Natural killer cell (primary cell): Measurements from ENCODE around the gene PRKN. TPM values are rescaled to one million over a fixed set of nuclear protein-coding genes. Genes with fewer than 3 reads are reported as not detected.

Experiments
- ATAC-seq, 3 donors: fragments of 150-1000 bp in 2 of 3; fragments of 200-7000 bp in 1 of 3; cut with Tn5 transposase; 1 replicate in 1 of 3; 2 replicates in 2 of 3; pipeline ENCODE4 v1.10.0; 2021; ENCODE audit warnings: mild to moderate bottlenecking in 2 of 3, moderate library complexity in 2 of 3
- DNase-seq, 2 donors: peaks; one replicate each; pipeline versions ENCODE4 v3.0.0 to v3.0.0-alpha.2; 2013 to 2021; ENCODE audit warnings: mixed read lengths in 1 of 2
- H3K27ac ChIP-seq: one replicate; pipeline ENCODE4 v1.5.1; 2013; ENCODE audit warnings: mild to moderate bottlenecking, low read length
- H3K27me3 ChIP-seq: one replicate; pipeline ENCODE4 v1.6.1; 2013; ENCODE audit warnings: low read length; ENCODE audit not compliant: control insufficient read depth, insufficient read depth
- H3K36me3 ChIP-seq: one replicate; pipeline ENCODE4 v1.6.1; 2013; ENCODE audit warnings: low read length; ENCODE audit not compliant: control insufficient read depth, insufficient read depth
- H3K4me1 ChIP-seq: one replicate; pipeline ENCODE4 v1.6.1; 2013; ENCODE audit warnings: low read length; ENCODE audit not compliant: control insufficient read depth, insufficient read depth
- H3K4me3 ChIP-seq: one replicate; pipeline ENCODE4 v1.5.1; 2013; ENCODE audit warnings: low read length
- H3K9me3 ChIP-seq: one replicate; pipeline ENCODE4 v1.6.1; 2013; ENCODE audit warnings: low read length; ENCODE audit not compliant: control insufficient read depth, insufficient read depth
- H3K27ac Mint-ChIP-seq, 2 donors: one replicate each; pipeline ENCODE4 v1.8.0; 2022; ENCODE audit warnings: mild to moderate bottlenecking in 2 of 2, mixed read lengths in 2 of 2, moderate library complexity in 1 of 2
- H3K27me3 Mint-ChIP-seq, 2 donors: one replicate each; pipeline ENCODE4 v1.8.0; 2022; ENCODE audit warnings: low read depth in 2 of 2, mixed read lengths in 2 of 2
- H3K36me3 Mint-ChIP-seq: one replicate; pipeline ENCODE4 v1.8.0; 2022; ENCODE audit warnings: mixed read lengths
- H3K4me1 Mint-ChIP-seq, 2 donors: one replicate each; pipeline ENCODE4 v1.8.0; 2022; ENCODE audit warnings: mixed read lengths in 2 of 2
- H3K4me3 Mint-ChIP-seq: one replicate; pipeline ENCODE4 v1.8.0; 2022; ENCODE audit warnings: mild to moderate bottlenecking, moderate library complexity, mixed read lengths
- H3K9me3 Mint-ChIP-seq, 2 donors: one replicate each; pipeline ENCODE4 v1.8.0; 2022; ENCODE audit warnings: mixed read lengths in 2 of 2
- CTCF ChIP-seq: fragments of 200-600 bp; IDR thresholded peaks from one replicate; pipeline ENCODE4 v1.8.0; 2022; ENCODE audit warnings: antibody characterized with exemption
- WGBS: methylation state at CpG from one replicate; pipeline ENCODE4 v1.1.7; 2013; ENCODE audit warnings: missing lambda C conversion rate; ENCODE audit not compliant: insufficient coverage; 5-methylcytosine and 5-hydroxymethylcytosine counted together
- intact Hi-C: fragments of 100-400 bp; cut with micrococcal nuclease; formaldehyde crosslinking; loops from one replicate; pipeline ENCODE4 v1.14.2; 2022
- total RNA-seq, 4 donors: library from RNA; stranded (reverse); fragments of 120-200 nt in 1 of 4; gene quantifications; one replicate each; pipeline versions ENCODE4 v1.2.3 to v1.2.4, GENCODE V29; 2013 to 2022

Gene PRKN
- total RNA-seq, 3 donors from 2014 or later (not counting 1 experiment from before 2014, with no cell fraction given) = 1.4 to 1.9 (median 1.9) TPM

- ATAC-seq (no peak), DNase-seq (no peak)
- H3K4me3 Mint-ChIP-seq = no peak overlapping the region
- Histone ChIP-seq H3K9me3 (no peaks in the 10 kb centered on the region), H3K4me1 (no peaks in the 10 kb centered on the region), H3K4me3 (no peak overlapping the region), H3K27ac (no peak overlapping the region), H3K36me3 (no peaks in the 10 kb centered on the region), H3K27me3 (no peaks in the 10 kb centered on the region)
- no peaks in the 10 kb centered on the region for H3K4me1 Mint-ChIP-seq
- H3K9me3 Mint-ChIP-seq = peaks cover 4 to 23% of the 10 kb centered on the region in 2 donors
- H3K27ac Mint-ChIP-seq = no peak overlapping the region
- 82% methylated on average over 11 of the region's 13 CpGs for WGBS
- no peaks in the 10 kb centered on the region for H3K36me3 Mint-ChIP-seq
- no peak for TF ChIP-seq CTCF
- H3K27me3 Mint-ChIP-seq = no peaks in the 10 kb centered on the region
- intact Hi-C loops = no loop called here
These were observed 713.3 kb downstream of the PRKN start for GRCh38 chr6:162014069-162014811.

GRCh38 chr6:162005372-162005771 lies 722.2 kb downstream of the PRKN start:
- 100% methylated on average over 3 of the region's 4 CpGs for WGBS
- no peak overlapping the region for H3K27ac Mint-ChIP-seq
- TF ChIP-seq CTCF = no peak
- Histone ChIP-seq H3K4me3 (no peak overlapping the region), H3K4me1 (no peaks in the 10 kb centered on the region), H3K27me3 (no peaks in the 10 kb centered on the region), H3K9me3 (peaks cover 3% of the 10 kb centered on the region), H3K27ac (no peak overlapping the region), H3K36me3 (no peaks in the 10 kb centered on the region)
- ATAC-seq (no peak), DNase-seq (no peak)
- H3K36me3 Mint-ChIP-seq = no peaks in the 10 kb centered on the region
- H3K27me3 Mint-ChIP-seq = no peaks in the 10 kb centered on the region
- no peak overlapping the region for H3K4me3 Mint-ChIP-seq
- peaks cover 9 to 15% of the 10 kb centered on the region in 2 donors for H3K9me3 Mint-ChIP-seq
- intact Hi-C loops = no loop called here
- H3K4me1 Mint-ChIP-seq = no peaks in the 10 kb centered on the region

- Mint-ChIP-seq H3K27me3 (no peaks in the 10 kb centered on the region), H3K9me3 (peaks cover 0 to 11% of the 10 kb centered on the region in 2 donors), H3K4me1 (no peaks in the 10 kb centered on the region), H3K27ac (no peak overlapping the region), H3K4me3 (no peak overlapping the region), H3K36me3 (no peaks in the 10 kb centered on the region)
- intact Hi-C loops = no loop called here
- H3K9me3 ChIP-seq = no peaks in the 10 kb centered on the region
- no peaks in the 10 kb centered on the region for H3K4me1 ChIP-seq
- H3K36me3 ChIP-seq = no peaks in the 10 kb centered on the region
- H3K4me3 ChIP-seq = no peak overlapping the region
- TF ChIP-seq CTCF = no peak
- 81% methylated on average over 4 of the region's 9 CpGs for WGBS
- no peak for DNase-seq
- H3K27ac ChIP-seq = no peak overlapping the region
- no peak for ATAC-seq
- no peaks in the 10 kb centered on the region for H3K27me3 ChIP-seq
These were observed 730.8 kb downstream of the PRKN start for GRCh38 chr6:161996783-161997182.
